ENCODE results near the gene MDM2.

MDM2 gene

GRCh38 chr12:68882251-68882964 lies 74.4 kb downstream of the MDM2 start:
- no peak for DNase-seq

GRCh38 chr12:68883151-68883550 lies 75.2 kb downstream of the MDM2 start:
- no peak for DNase-seq

GRCh38 chr12:68884251-68884650 lies 76.3 kb downstream of the MDM2 start:
- DNase-seq, result no peak

- no peak for DNase-seq
These were observed 77.4 kb downstream of the MDM2 start for GRCh38 chr12:68885381-68885780.

GRCh38 chr12:68886636-68887572 lies 78.9 kb downstream of the MDM2 start:
- no peak for DNase-seq

- no peak for DNase-seq
These were observed 79.7 kb downstream of the MDM2 start for GRCh38 chr12:68887641-68888040.

GRCh38 chr12:68888243-68888642 lies 80.3 kb downstream of the MDM2 start:
- DNase-seq, result no peak

- DNase-seq, result no peak
These were observed 82.7 kb downstream of the MDM2 start for GRCh38 chr12:68890701-68891113.

- no peak for DNase-seq
These were observed 83.2 kb downstream of the MDM2 start for GRCh38 chr12:68891141-68891540.

GRCh38 chr12:68893201-68893600 lies 85.2 kb downstream of the MDM2 start:
- no peak for DNase-seq

GRCh38 chr12:68893741-68894140 lies 85.8 kb downstream of the MDM2 start:
- no peak for DNase-seq

- DNase-seq, result no peak
These were observed 86.4 kb downstream of the MDM2 start for GRCh38 chr12:68894276-68894855.

- DNase-seq, result no peak
These were observed 89.0 kb downstream of the MDM2 start for GRCh38 chr12:68896881-68897540.

- no peak for DNase-seq
These were observed 91.3 kb downstream of the MDM2 start for GRCh38 chr12:68899251-68899771.

GRCh38 chr12:68900241-68900640 lies 92.3 kb downstream of the MDM2 start:
- no peak for DNase-seq
